ENCODE results near the gene NELFB.
A peak's percentile ranks its signal among the peaks of the same experiment; 100 is the strongest.

NELFB gene

GRCh38 chr9:137233143-137233980 lies 21.8 kb upstream of the NELFB start:
- TF ChIP-seq CTCF (IDR thresholded peaks at IDR 0.05; ENCODE audit: low read depth, low read length) (no peak), MAX (IDR thresholded peaks at IDR 0.05; ENCODE audit: low read depth, low read length) (no peak), MYC (IDR thresholded peaks at IDR 0.05; ENCODE audit: low read depth, low read length) (no peak)
- no peak for DNase-seq (ENCODE audit: low read depth)
- no peak overlapping the region for H3K4me3 ChIP-seq (ENCODE audit: low read depth, low read length)

- no peak overlapping the region for H3K4me3 ChIP-seq (ENCODE audit: low read depth, low read length)
- TF ChIP-seq MAX (IDR thresholded peaks at IDR 0.05; ENCODE audit: low read depth, low read length) (peak; percentile 41; the same call in 1 of the 2 replicates), CTCF (IDR thresholded peaks at IDR 0.05; ENCODE audit: low read depth, low read length) (no peak)
- DNase-seq (ENCODE audit: low read depth): peak; percentile 70
Observed at GRCh38 chr9:137234055-137234697, 21.0 kb upstream of the NELFB start.

GRCh38 chr9:137234758-137235423 lies 20.2 kb upstream of the NELFB start:
- DNase-seq (ENCODE audit: low read depth): peak; percentile 87
- TF ChIP-seq MAX (IDR thresholded peaks at IDR 0.05; ENCODE audit: low read depth, low read length) (no peak), MYC (IDR thresholded peaks at IDR 0.05; ENCODE audit: low read depth, low read length) (no peak), CTCF (IDR thresholded peaks at IDR 0.05; ENCODE audit: low read depth, low read length) (no peak), POLR2A (IDR thresholded peaks at IDR 0.05; ENCODE audit: extremely low read depth, insufficient read length) (no peak)
- no peak overlapping the region for H3K4me3 ChIP-seq (ENCODE audit: low read depth, low read length)

GRCh38 chr9:137235424-137236237 lies 19.5 kb upstream of the NELFB start:
- H3K4me3 ChIP-seq (ENCODE audit: low read depth, low read length): no peak overlapping the region
- no peak for DNase-seq (ENCODE audit: low read depth)
- TF ChIP-seq MYC (IDR thresholded peaks at IDR 0.05; ENCODE audit: low read depth, low read length): no peak
- no peak for TF ChIP-seq CTCF (IDR thresholded peaks at IDR 0.05; ENCODE audit: low read depth, low read length)
- TF ChIP-seq POLR2A (IDR thresholded peaks at IDR 0.05; ENCODE audit: extremely low read depth, insufficient read length): no peak
- TF ChIP-seq MAX (IDR thresholded peaks at IDR 0.05; ENCODE audit: low read depth, low read length): no peak

GRCh38 chr9:137236238-137236935 lies 18.7 kb upstream of the NELFB start:
- DNase-seq (ENCODE audit: low read depth): peak; percentile 88
- H3K4me3 ChIP-seq (ENCODE audit: low read depth, low read length): no peak overlapping the region
- peak; percentile 94 for TF ChIP-seq CTCF (IDR thresholded peaks at IDR 0.05; ENCODE audit: low read depth, low read length)
- TF ChIP-seq POLR2A (IDR thresholded peaks at IDR 0.05; ENCODE audit: extremely low read depth, insufficient read length): no peak
- no peak; the same call in 1 of the 2 replicates for TF ChIP-seq MAX (IDR thresholded peaks at IDR 0.05; ENCODE audit: low read depth, low read length)
- peak; percentile 27; the same call in 1 of the 2 replicates for TF ChIP-seq MYC (IDR thresholded peaks at IDR 0.05; ENCODE audit: low read depth, low read length)
